ENCODE measurements around the gene KCNG3.
"Not testable (repeated sequence)": the region's sequence is repeated elsewhere in the genome, so short reads cannot be mapped to it uniquely, and the experiment has no call there.

Gene KCNG3

GRCh38 chr2:42393320-42393719 lies 100.5 kb downstream of the KCNG3 start:
- not testable (repeated sequence) for H3K4me1 ChIP-seq (ENCODE audit: control insufficient read depth, insufficient read depth, low read length); H3K4me3 ChIP-seq (ENCODE audit: low read length); H3K36me3 ChIP-seq (ENCODE audit: control insufficient read depth, insufficient read depth, low read length, severe bottlenecking); DNase-seq (ENCODE audit: low read depth); H3K9me3 ChIP-seq (ENCODE audit: control insufficient read depth, low read length); H3K9ac ChIP-seq (ENCODE audit: low read length)
- peaks cover 15% of the 10 kb centered on the region for H3K27me3 ChIP-seq (replicated peaks; ENCODE audit: control insufficient read depth, insufficient read depth, low read length)

DNA sequence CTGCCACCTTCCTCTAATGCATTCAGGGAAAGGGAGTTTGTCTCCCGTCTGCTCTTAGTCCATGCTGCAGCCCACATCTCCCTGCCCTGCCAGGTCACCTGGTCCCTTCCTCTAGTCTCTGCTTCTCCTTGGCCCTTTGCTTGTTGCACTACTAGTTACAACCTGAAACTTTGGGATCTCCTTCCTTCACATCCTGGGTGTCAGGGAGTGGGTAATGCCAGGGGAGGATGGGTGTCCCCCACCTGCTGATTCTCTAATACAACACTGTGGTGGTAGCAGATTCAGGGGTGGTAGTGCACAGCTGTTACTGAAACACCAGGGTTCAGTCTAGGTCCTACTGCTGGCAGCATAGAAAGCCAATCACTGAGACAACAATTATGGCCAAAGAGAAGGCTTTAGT lies 101.6 kb downstream of the KCNG3 start:
- H3K27me3 ChIP-seq (replicated peaks; ENCODE audit: control insufficient read depth, insufficient read depth, low read length) = peaks cover 15% of the 10 kb centered on the region
- H3K9ac ChIP-seq (ENCODE audit: low read length) = no peak overlapping the region
- peaks cover 4% of the 10 kb centered on the region for H3K9me3 ChIP-seq (ENCODE audit: control insufficient read depth, low read length)
- DNase-seq (ENCODE audit: low read depth) = no peak
- H3K4me1 ChIP-seq (ENCODE audit: control insufficient read depth, insufficient read depth, low read length) = no peaks in the 10 kb centered on the region
- H3K36me3 ChIP-seq (ENCODE audit: control insufficient read depth, insufficient read depth, low read length, severe bottlenecking) = no peaks in the 10 kb centered on the region
- H3K4me3 ChIP-seq (ENCODE audit: low read length) = no peak overlapping the region

All from adipocyte (in vitro differentiated cells).